Adrenal gland (tissue), 5 donors: ENCODE data around the gene SORL1-AS1.

Source experiments
- CTCF ChIP-seq, 6 experiments: fragments of 450-650 bp in 4 of 6; fragments of 200-600 bp in 2 of 6; sonication (generic) in 1 of 6; IDR thresholded peaks; 1 replicate in 5 of 6; 2 replicates in 1 of 6; pipeline versions ENCODE4 v1.5.1 to v1.8.0; 2016 to 2021; ENCODE audit warnings: antibody characterized with exemption in 6 of 6, mild to moderate bottlenecking in 2 of 6, moderate library complexity in 1 of 6
- POLR2A ChIP-seq, 2 donors: fragments of 450-650 bp; IDR thresholded peaks; one replicate each; pipeline ENCODE4 v1.6.1; 2017; ENCODE audit warnings: antibody characterized with exemption in 2 of 2, mild to moderate bottlenecking in 2 of 2, moderate library complexity in 1 of 2
- donor health status: DM: no; HTN: no; CAD: no.

- TF ChIP-seq CTCF (IDR thresholded peaks at IDR 0.05) = no peak
- TF ChIP-seq POLR2A (IDR thresholded peaks at IDR 0.05) = no peak
These were observed 2.4 kb downstream of the SORL1-AS1 start for GRCh38 chr11:121450401-121450800.
